Measurements from ENCODE around the gene RNF43. TPM values are rescaled to one million over a fixed set of nuclear protein-coding genes. Genes with fewer than 3 reads are reported as not detected.

Gene RNF43
- polyA plus RNA-seq, 5 donors: 30.2 to 52.8 (median 47.3) TPM

- DNase-seq: peak in 1 of 2 donors; percentile 56
These were observed 34.5 kb downstream of the RNF43 start for GRCh38 chr17:58382872-58383242.

DNA sequence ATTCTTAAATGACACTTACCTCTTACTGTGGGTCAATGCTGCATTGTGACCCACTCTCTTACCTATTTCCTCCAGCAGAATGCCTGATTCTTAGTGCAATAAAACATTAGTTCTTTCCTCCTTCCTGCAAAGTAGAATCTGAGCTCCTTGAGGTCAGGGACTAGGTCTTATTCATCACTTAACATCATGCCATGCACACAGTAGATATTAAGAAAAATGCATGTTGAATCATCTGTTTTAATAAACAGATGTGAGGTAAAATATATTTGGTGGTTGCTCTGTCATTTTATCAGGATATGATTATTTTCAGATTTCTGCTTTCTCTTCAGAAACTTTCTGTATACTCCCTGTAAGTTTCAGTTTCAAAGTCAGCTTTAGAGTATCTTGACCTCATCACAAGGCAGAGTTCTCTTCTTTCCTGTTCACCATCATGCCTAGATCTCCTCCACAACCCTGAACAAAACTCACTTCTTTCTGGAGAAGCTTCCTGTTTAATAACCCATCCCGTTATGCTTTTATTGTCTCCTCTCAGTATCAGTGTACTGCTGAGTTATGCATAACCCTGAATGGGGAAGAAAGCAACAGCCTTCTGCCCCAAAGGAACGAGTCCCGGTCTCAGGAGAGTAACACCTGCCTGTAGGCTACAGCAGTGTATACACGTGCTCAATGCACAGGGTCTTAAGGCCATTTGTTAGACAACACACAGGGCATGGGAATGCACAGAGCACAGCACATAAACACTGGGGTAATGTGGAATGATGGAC lies 35.0 kb downstream of the RNF43 start:
- DNase-seq: no peak

DNA sequence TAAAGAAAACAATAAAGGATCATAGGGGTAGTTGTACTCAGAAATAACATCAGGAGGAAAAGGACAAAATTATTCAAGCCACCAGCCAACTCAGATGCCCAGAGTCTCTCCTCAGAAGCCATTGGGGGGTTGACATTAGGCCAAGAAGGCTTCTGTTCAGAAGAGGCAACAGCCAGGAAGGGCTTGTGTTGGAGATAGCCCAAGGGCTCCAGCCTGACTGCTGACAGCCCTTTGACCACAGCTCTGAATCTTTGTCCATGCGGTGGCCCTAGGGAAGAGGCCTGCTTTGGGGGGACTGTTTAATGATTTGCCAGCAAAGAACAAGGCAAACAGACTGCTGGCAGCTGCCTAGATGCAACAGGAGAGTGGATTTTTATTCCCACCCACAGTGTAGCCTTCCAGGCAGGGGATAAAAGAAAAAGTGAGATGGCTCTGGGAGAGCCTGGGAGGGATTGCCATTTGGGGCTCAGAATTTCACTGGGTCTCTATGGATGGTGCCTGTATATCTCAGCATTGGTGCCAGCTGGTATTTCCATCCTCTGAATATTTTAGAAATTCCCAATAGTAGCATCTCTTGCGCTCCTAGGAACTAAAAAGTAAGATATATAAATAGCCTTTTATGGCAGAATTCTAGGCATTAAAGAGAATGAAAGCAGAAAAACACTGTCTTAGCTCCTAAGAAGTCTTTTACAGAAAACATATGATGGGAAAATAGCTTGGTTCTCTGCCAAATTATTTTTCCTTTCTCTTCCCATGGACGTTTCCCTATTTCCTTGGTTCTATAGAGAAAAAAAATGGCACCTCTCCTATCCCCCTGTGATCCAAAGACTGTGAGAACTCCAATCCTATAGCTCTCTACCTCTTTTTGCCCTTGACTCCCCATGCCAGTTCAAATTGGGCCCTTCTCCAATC lies 36.0 kb downstream of the RNF43 start:
- DNase-seq: peak; percentile 48 to 58

DNA sequence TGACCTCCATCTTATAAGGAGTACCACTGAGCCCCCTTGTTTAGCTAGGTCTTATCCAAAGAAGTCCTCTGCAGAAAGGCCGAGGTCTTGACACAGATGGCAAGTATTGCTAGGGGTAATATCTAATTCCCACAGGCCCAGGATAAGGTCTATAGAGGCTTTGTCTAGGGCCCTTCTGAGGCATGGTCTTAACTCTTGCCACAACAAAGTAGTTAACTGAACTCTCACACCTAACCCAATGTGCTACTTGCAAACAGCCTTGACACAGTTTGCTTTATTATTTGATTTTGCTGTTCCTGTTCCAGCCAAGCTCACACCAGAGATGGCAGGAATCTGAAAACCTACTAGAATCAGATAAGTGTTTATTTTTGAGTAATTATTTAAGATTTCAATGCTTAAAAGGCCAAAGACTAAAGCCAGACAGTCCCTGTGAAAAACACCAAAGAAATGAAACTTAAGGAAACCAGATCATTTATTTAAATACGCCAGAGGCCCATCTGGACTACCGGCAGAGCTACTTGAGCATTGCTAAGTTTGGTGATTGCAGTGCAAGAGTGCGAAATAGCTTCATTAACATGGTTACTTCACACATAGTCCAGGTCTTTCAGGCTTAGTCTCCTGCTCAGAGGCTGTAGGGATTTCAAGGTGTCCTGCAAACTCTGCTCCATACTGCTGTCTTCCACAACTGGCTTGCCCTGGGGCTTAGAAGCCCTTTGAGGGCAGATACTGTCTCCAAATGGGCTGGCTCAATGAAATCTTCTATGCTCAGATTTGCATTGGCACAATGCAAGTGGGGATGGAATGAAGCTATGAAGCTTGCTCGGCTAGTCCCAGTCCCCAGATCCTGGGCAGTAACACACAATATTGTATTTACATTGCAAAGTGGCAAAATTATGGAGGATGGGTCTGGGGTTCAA lies 36.9 kb downstream of the RNF43 start:
- DNase-seq: no peak

GRCh38 chr17:58379511-58379824 lies 37.9 kb downstream of the RNF43 start:
- no peak for DNase-seq

- DNase-seq: no peak
These were observed 38.4 kb downstream of the RNF43 start for GRCh38 chr17:58378733-58379510.

GRCh38 chr17:58377661-58378060 lies 39.7 kb downstream of the RNF43 start:
- DNase-seq: no peak

- peak; percentile 55 to 58 for DNase-seq
These were observed 40.2 kb downstream of the RNF43 start for GRCh38 chr17:58377093-58377601.

DNA sequence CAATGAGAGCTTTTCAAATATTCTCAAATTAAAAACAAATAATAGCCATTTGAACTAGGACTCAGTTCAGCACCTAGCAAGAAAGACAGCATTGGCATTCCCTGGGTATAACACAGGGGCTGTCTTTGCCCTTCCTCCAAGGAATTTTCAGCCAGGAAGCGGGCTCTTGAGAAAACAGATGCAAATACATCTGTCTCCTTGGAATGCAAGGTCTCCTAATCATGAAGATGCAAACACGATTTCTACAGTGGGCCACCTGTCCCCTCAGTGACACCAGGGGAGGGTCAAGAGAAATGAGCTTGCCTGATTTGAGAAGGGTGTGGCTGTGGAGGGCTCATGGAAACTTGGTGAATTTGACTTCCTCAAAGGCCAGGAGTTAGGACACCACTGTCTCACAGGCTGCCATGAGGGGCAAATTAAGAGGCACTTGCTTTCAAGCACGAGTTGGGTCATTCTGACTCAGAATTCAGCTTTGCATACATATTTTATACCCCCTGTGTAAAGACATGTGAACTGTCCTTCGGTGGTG lies 40.8 kb downstream of the RNF43 start:
- no peak for DNase-seq

GRCh38 chr17:58375811-58376210 lies 41.5 kb downstream of the RNF43 start:
- no peak for DNase-seq

- DNase-seq: no peak
These were observed 42.1 kb downstream of the RNF43 start for GRCh38 chr17:58375256-58375655.

DNA sequence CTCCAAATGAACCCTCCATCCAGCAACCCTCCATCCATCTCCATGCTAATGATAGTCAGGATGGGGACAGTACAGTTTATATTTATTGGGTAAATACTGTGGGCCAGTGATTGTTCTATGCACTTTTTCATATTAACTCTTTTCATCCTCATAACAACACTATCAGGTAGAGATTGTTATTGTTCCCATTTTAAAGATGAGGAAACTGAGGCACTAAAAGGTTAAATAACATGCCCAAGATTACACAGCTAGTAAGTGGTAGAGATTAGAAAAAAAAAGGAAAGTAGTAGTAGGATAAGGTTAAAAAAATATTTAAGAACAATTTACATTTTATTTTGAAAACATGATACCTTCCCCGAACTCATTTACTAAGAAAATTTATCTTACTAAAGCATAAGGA lies 43.4 kb downstream of the RNF43 start:
- no peak for DNase-seq

GRCh38 chr17:58373003-58373402 lies 44.3 kb downstream of the RNF43 start:
- no peak for DNase-seq

DNA sequence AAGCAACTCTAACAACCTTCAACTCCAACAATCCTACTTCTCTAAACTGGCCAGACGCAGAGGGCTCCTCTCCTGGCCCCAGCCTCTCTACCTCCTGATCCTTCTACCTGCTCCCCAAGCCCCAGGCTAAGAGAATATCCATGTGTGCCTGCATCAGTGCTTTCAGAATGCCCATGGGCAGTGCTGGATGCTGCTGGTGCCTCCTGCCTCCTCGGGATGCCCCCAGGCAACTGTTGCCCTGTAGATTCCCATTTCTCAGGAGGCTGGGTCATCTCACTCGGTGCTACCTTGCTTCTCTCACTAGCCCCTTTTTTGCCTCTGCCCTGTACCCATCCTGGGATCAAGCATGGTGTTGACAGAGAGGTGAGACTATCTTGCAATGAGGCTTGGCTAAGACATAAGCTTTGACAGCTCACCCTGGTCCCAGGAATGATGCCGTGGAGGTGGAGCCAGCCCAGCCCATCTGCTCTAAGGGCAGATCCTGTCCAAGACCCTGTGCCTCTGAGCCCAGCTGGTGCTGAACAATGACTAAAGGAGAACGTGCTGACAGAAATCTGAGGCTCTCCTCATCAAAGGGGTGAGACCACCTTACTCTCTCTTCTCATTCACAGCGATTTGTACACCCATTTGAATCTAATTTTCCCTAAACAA lies 45.9 kb downstream of the RNF43 start:
- no peak for DNase-seq

DNA sequence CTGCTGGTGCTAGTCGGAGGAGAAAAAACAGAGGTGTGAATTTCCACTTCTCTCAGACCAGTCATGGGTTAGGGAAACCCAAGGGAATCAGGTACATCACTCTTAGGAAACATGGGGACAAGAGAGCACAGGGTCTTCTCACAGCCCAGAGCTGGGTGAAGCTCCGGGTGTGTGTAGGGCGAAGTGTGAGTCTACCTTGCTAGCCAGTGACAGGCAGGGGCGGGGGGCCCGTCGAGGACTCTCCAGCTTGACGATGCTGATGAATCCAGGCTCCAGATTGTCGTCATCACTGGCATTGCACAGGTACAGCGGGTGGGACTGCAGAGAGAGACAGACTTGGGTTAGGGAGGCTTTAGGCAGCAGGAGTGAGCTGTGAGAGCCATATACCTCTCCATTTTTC lies 46.6 kb downstream of the RNF43 start:
- no peak for DNase-seq

GRCh38 chr17:58370309-58370708 lies 47.0 kb downstream of the RNF43 start:
- no peak for DNase-seq

DNA sequence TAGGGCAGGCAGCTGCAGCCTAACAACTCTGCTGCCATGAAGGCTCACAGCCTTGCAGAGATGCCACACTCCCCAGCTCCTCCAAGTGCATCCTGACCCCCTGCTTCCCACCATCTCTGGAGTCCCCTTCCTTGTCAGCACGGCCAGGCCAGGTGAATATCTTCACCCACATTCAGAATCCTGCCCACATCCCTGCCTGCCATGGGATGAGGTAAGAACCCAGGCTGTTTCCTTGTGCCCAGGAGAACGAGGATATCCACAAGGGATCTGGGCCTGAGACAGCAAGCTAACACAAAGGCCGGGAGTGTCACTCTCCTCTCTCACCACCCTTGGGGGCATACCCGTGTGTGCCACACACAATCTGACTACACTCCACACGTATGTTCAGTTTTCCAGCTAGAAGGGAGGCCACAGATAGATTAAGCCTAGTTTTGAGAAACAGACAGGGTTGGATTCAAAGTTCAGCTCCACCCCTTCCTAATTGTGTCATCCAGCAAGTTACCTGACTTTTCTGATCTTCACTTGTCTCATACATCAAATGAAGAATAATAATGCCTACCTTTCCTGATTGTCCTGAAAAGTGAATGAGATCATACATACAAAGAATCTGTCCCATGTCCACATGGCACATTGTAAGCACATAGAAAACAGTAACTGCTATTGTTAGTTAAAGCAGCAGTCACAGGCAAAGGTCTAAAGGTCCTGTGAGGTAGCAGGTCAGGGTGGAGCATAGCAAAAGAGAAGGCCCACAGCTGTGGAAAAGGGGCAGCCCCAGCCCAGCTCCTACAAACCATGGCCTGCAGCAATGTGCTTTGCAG lies 47.9 kb downstream of the RNF43 start:
- DNase-seq: no peak

GRCh38 chr17:58368860-58369213 lies 48.5 kb downstream of the RNF43 start:
- DNase-seq: no peak

Measured in right lung (tissue), 5 donors.